OCI-LY3 (cell line): Measurements from ENCODE around the gene FLVCR2.

Source experiments
- EZH2phosphoT487 ChIP-seq: fragments of 200-600 bp; shearing (Covaris generic); IDR thresholded peaks from 2 replicates; pipeline ENCODE4 v1.6.1; 2018; ENCODE audit warnings: antibody characterized with exemption, mixed run types, low read depth
- TF ChIP-seq, protein P1 (sequence below): fragments of 200-600, 300-600 bp; sonication (generic); IDR thresholded peaks from 2 replicates; pipeline ENCODE4 v1.5.1; 2014; ENCODE audit warnings: antibody characterized with exemption, low read length, low read depth

DNA sequence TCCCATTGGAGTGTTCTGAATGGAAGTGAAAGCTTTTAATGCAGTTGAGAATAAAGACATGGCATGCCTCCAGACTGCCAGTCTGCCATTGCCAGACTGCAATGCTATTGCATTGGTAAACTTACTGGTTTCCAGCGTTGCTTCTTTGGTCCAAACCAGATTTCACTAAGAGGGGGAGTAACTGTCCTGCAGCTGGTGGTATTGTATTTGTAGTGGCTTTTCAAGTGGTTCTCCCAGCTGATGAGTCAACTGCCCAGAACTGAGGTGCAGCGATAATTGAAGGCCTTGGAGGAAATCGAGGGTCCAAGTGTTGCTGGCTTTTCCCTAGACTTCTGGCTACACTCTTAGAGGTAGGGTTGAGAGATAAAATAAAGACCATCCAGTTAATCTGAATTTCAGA is 50.4 kb downstream of the FLVCR2 start:
- TF ChIP-seq, protein P1, sequence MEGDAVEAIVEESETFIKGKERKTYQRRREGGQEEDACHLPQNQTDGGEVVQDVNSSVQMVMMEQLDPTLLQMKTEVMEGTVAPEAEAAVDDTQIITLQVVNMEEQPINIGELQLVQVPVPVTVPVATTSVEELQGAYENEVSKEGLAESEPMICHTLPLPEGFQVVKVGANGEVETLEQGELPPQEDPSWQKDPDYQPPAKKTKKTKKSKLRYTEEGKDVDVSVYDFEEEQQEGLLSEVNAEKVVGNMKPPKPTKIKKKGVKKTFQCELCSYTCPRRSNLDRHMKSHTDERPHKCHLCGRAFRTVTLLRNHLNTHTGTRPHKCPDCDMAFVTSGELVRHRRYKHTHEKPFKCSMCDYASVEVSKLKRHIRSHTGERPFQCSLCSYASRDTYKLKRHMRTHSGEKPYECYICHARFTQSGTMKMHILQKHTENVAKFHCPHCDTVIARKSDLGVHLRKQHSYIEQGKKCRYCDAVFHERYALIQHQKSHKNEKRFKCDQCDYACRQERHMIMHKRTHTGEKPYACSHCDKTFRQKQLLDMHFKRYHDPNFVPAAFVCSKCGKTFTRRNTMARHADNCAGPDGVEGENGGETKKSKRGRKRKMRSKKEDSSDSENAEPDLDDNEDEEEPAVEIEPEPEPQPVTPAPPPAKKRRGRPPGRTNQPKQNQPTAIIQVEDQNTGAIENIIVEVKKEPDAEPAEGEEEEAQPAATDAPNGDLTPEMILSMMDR, result no peak
- TF ChIP-seq EZH2phosphoT487, result no peak
